Measurements from ENCODE around the gene EXTL2.
A peak's percentile ranks its signal among the peaks of the same experiment; 100 is the strongest.

Gene EXTL2

DNA sequence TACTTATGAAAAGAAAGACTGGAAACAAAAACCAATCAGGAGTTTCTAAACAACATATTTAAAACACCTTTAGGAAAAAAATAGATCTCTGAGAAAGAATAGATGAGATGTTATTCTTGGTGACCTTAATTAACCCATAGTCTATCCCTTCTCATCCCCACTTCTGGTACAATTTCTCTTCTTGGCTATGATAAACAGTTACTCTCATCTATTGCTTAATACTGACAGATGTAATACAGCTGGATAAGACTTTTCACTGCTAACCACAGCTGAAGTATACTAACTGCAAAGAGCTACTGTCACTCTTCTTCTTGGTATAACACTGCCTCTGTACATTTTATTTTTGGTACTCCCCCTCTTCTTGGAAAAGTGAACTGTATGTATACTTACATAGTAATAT lies 15.2 kb downstream of the EXTL2 start:
- TF ChIP-seq, protein P1, sequence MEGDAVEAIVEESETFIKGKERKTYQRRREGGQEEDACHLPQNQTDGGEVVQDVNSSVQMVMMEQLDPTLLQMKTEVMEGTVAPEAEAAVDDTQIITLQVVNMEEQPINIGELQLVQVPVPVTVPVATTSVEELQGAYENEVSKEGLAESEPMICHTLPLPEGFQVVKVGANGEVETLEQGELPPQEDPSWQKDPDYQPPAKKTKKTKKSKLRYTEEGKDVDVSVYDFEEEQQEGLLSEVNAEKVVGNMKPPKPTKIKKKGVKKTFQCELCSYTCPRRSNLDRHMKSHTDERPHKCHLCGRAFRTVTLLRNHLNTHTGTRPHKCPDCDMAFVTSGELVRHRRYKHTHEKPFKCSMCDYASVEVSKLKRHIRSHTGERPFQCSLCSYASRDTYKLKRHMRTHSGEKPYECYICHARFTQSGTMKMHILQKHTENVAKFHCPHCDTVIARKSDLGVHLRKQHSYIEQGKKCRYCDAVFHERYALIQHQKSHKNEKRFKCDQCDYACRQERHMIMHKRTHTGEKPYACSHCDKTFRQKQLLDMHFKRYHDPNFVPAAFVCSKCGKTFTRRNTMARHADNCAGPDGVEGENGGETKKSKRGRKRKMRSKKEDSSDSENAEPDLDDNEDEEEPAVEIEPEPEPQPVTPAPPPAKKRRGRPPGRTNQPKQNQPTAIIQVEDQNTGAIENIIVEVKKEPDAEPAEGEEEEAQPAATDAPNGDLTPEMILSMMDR (IDR thresholded peaks at IDR 0.05; ENCODE audit: low read depth, low read length, missing control alignments), result no peak
- no peak overlapping the region for H3K4me3 ChIP-seq (ENCODE audit: low read depth, low read length)
- in situ Hi-C loops (cut with HindIII; ENCODE audit: low sequenced_read_pairs), result no loop called here
- no peak for DNase-seq (ENCODE audit: low read depth)

DNA sequence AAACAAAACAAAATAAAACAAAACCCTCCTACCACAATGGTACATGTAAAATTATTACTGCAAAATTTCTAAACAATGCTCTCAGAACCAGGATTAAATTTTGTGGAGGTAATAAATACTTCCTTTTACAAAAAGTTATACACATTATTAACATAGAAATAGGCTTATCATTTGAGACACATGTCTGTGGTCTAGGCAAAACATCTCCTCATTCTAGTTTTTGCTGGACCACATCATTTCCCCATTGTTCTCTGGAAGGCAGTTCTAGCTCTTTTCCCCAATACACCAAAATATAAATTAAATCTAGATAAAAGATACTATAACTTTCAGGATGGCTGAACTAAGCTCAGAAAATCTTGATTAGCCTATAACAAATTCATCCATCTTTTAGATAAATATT lies 18.4 kb downstream of the EXTL2 start:
- in situ Hi-C loops (cut with HindIII; ENCODE audit: low sequenced_read_pairs), result no loop called here
- no peak overlapping the region for H3K4me3 ChIP-seq (ENCODE audit: low read depth, low read length)
- TF ChIP-seq, protein P1 (IDR thresholded peaks at IDR 0.05; ENCODE audit: low read depth, low read length, missing control alignments), result no peak
- no peak for DNase-seq (ENCODE audit: low read depth)

DNA sequence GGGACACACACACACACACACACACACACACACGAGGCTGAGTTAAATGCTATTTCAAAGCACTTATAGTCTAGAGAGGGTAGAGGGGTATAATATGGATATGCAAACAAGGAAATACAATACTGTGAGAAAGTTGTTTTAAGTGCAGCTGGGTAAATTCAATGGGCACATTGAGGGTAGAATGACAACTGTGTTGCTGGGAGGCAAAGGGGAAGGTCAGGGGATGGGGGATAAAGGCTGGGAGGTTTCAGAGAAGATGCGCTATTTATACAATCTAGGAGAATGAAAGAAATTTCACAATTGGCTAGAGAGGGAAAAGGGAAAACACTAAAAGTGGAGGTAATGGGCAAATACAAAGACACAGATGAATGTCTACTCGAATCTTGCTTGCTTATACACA lies 19.4 kb downstream of the EXTL2 start:
- no peak for DNase-seq (ENCODE audit: low read depth)
- in situ Hi-C loops (cut with HindIII; ENCODE audit: low sequenced_read_pairs), result no loop called here
- TF ChIP-seq, protein P1 (IDR thresholded peaks at IDR 0.05; ENCODE audit: low read depth, low read length, missing control alignments), result no peak
- H3K4me3 ChIP-seq (ENCODE audit: low read depth, low read length), result no peak overlapping the region

DNA sequence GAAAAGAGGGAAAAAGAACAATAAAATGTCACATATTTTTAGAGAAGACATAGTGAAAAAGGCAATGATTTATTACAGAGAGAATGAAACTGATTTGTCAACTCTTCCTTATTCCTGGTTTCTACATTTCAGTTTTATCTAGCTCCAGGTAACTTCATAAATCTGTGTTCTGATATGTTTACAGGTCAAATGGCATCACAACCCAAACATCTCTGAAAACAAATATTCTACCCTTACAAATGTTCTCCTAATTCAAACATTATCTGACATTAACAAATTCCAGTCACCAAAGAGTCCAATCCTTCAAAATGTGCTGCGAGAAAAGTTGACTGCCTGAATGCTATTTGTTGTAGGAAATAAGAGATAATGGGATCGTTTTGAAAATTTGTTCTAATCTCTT lies 20.2 kb downstream of the EXTL2 start:
- H3K4me3 ChIP-seq (ENCODE audit: low read depth, low read length), result no peak overlapping the region
- DNase-seq (ENCODE audit: low read depth), result no peak
- in situ Hi-C loops (cut with HindIII; ENCODE audit: low sequenced_read_pairs), result loop anchor here (5.0 kb wide), 1 partner anchor 412 kb away; no protein-coding TSS in a partner anchor
- TF ChIP-seq, protein P1 (IDR thresholded peaks at IDR 0.05; ENCODE audit: low read depth, low read length, missing control alignments), result no peak

DNA sequence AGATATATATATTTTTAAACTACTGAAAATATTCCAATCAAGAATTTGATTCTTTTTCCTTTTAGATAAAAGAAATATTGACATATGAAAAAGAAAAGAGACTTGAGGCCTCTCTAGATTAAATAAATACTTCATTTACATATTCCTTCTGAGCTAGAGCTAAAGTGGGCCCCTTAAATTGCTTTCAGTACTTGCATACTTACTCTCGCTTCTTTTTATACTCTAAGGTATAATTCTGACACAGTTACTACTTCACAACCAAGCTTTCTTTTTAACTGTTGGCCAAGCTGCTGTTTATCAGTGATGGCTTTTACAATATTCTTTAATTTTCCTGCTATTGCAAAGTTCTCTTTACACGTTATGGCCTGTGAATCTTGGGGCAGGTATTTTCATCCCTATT lies 24.6 kb downstream of the EXTL2 start:
- TF ChIP-seq, protein P1 (IDR thresholded peaks at IDR 0.05; ENCODE audit: low read depth, low read length, missing control alignments), result no peak
- no peak for DNase-seq (ENCODE audit: low read depth)
- in situ Hi-C loops (cut with HindIII; ENCODE audit: low sequenced_read_pairs), result loop anchor here (5.0 kb wide), 1 partner anchor 408 kb away; no protein-coding TSS in a partner anchor
- H3K4me3 ChIP-seq (ENCODE audit: low read depth, low read length), result no peak overlapping the region

DNA sequence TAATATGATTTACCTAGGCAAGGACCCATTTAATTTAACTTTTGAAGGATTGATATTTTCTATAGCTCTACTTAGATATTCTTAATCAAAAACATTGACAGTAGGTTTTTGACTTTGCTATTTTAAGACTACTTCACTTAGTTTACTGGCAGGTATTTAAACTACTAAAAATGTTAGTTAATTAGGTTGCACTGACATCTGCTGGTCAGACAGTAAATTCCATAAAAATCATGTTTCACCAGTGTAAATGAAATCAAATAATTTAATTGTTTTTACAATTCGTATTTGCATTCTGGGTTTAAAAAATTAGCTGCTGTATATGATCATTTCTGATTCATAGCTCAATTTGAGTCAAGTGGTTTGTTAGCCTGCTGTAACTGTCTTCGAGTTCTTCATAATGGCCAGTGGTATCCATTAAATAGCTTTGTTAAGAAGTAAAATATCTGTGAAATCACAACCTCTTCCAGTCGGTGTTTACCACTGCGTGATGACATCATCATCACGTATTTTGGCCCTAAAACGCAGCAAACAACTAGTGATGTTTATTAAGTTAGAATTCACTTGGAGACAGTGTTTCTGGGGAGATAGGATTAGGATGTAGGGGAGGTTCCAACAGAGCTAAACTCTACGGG lies 26.2 kb downstream of the EXTL2 start:
- H3K4me3 ChIP-seq (ENCODE audit: low read depth, low read length), result no peak overlapping the region
- peak; percentile 58 for DNase-seq (ENCODE audit: low read depth)
- TF ChIP-seq, protein P1 (IDR thresholded peaks at IDR 0.05; ENCODE audit: low read depth, low read length, missing control alignments), result peak; percentile 32
- in situ Hi-C loops (cut with HindIII; ENCODE audit: low sequenced_read_pairs), result no loop called here

Measured in astrocyte of the cerebellum (primary cell).